H9 (cell line): ENCODE data around the gene PDF. TPM values are rescaled to one million over a fixed set of nuclear protein-coding genes. Genes with fewer than 3 reads are reported as not detected.

Experiments
- DNase-seq: peaks from one replicate; pipeline ENCODE4 v3.0.0-alpha.2; 2017
- H2AFZ ChIP-seq: one replicate; pipeline ENCODE4 v1.6.1; 2013; ENCODE audit warnings: mild to moderate bottlenecking, low read length, control low read depth, moderate library complexity
- H2AK5ac ChIP-seq: 2 replicates; pipeline ENCODE4 v1.6.1; 2013; ENCODE audit warnings: low read length, control low read depth, mixed read lengths; ENCODE audit not compliant: insufficient read length
- H2BK120ac ChIP-seq: one replicate; pipeline ENCODE4 v1.6.1; 2013; ENCODE audit warnings: low read depth, mild to moderate bottlenecking, low read length, control low read depth, inconsistent platforms; ENCODE audit not compliant: poor library complexity, severe bottlenecking
- H2BK12ac ChIP-seq: 2 replicates; pipeline ENCODE4 v1.6.1; 2013; ENCODE audit warnings: low read length, control low read depth, mixed read lengths, low read depth; ENCODE audit not compliant: insufficient read length
- H2BK15ac ChIP-seq: 2 replicates; pipeline ENCODE4 v1.6.1; 2013; ENCODE audit warnings: low read depth, low read length, control low read depth
- H2BK20ac ChIP-seq: one replicate; pipeline ENCODE4 v1.6.1; 2013; ENCODE audit warnings: low read depth, mild to moderate bottlenecking, low read length, control low read depth, inconsistent platforms; ENCODE audit not compliant: poor library complexity, severe bottlenecking
- H2BK5ac ChIP-seq: 2 replicates; pipeline ENCODE4 v1.6.1; 2013; ENCODE audit warnings: low read length, control low read depth, mixed read lengths; ENCODE audit not compliant: insufficient read length
- H3K14ac ChIP-seq: 2 replicates; pipeline ENCODE4 v1.6.1; 2013; ENCODE audit warnings: low read length, control low read depth; ENCODE audit not compliant: insufficient read depth
- H3K18ac ChIP-seq: 2 replicates; pipeline ENCODE4 v1.6.1; 2013; ENCODE audit warnings: low read depth, mild to moderate bottlenecking, mixed read lengths, low read length, control low read depth; ENCODE audit not compliant: insufficient read length
- H3K23ac ChIP-seq: 2 replicates; pipeline ENCODE4 v1.6.1; 2013; ENCODE audit warnings: low read length, control low read depth, mixed read lengths, low read depth; ENCODE audit not compliant: insufficient read length
- H3K23me2 ChIP-seq: 2 replicates; pipeline ENCODE4 v1.6.1; 2013; ENCODE audit warnings: low read depth, mild to moderate bottlenecking, mixed read lengths, low read length, control low read depth; ENCODE audit not compliant: insufficient read length, poor library complexity, severe bottlenecking
- H3K27ac ChIP-seq: 2 replicates; pipeline ENCODE4 v1.5.1; 2013; ENCODE audit warnings: low read length, control low read depth, mixed read lengths, low read depth; ENCODE audit not compliant: insufficient read length
- H3K27me3 ChIP-seq: 2 replicates; pipeline ENCODE4 v1.6.1; 2013; ENCODE audit warnings: low read length, control low read depth, inconsistent platforms; ENCODE audit not compliant: insufficient read depth
- H3K4ac ChIP-seq: 2 replicates; pipeline ENCODE4 v1.6.1; 2013; ENCODE audit warnings: low read depth, mild to moderate bottlenecking, control low read depth, inconsistent platforms, low read length, moderate library complexity
- H3K4me1 ChIP-seq: 2 replicates; pipeline ENCODE4 v1.6.1; 2013; ENCODE audit warnings: low read length, control low read depth, inconsistent platforms; ENCODE audit not compliant: insufficient read depth
- H3K4me2 ChIP-seq: 2 replicates; pipeline ENCODE4 v1.6.1; 2013; ENCODE audit warnings: low read length, control low read depth, mixed read lengths; ENCODE audit not compliant: insufficient read length, insufficient read depth
- H3K56ac ChIP-seq: 2 replicates; pipeline ENCODE4 v1.6.1; 2013; ENCODE audit warnings: low read depth, mild to moderate bottlenecking, mixed read lengths, low read length, control low read depth; ENCODE audit not compliant: insufficient read length
- H3K79me1 ChIP-seq: 2 replicates; pipeline ENCODE4 v1.6.1; 2013; ENCODE audit warnings: low read depth, mild to moderate bottlenecking, moderate library complexity, low read length, control low read depth, inconsistent platforms; ENCODE audit not compliant: insufficient read depth, poor library complexity, severe bottlenecking
- H3K79me2 ChIP-seq: 2 replicates; pipeline ENCODE4 v1.6.1; 2013; ENCODE audit warnings: low read length, control low read depth, inconsistent platforms; ENCODE audit not compliant: insufficient read depth
- H3K9ac ChIP-seq: 2 replicates; pipeline ENCODE4 v1.6.1; 2013; ENCODE audit warnings: low read length, control low read depth, mixed read lengths; ENCODE audit not compliant: insufficient read length; ENCODE audit errors: extremely low read depth
- H3K9me3 ChIP-seq: one replicate; pipeline ENCODE4 v1.6.1; 2013; ENCODE audit warnings: low read depth, low read length, inconsistent platforms; ENCODE audit not compliant: control insufficient read depth
- H3T11ph ChIP-seq: one replicate; pipeline ENCODE4 v1.6.1; 2013; ENCODE audit warnings: mild to moderate bottlenecking, low read length, control low read depth, inconsistent platforms
- H4K20me1 ChIP-seq: one replicate; pipeline ENCODE4 v1.6.1; 2013; ENCODE audit not compliant: control insufficient read depth, insufficient read length, insufficient read depth
- H4K5ac ChIP-seq: 2 replicates; pipeline ENCODE4 v1.6.1; 2013; ENCODE audit warnings: low read depth, mild to moderate bottlenecking, mixed read lengths, low read length, control low read depth; ENCODE audit not compliant: insufficient read length
- H4K8ac ChIP-seq: replicated peaks from 2 replicates; pipeline ENCODE4 v1.6.1; 2013; ENCODE audit warnings: low read length, control low read depth, mixed read lengths, low read depth; ENCODE audit not compliant: insufficient read length
- H4K91ac ChIP-seq: 2 replicates; pipeline ENCODE4 v1.6.1; 2013; ENCODE audit warnings: low read depth, mild to moderate bottlenecking, moderate library complexity, mixed read lengths, low read length, control low read depth; ENCODE audit not compliant: insufficient read length
- H3K27ac Mint-ChIP-seq, 3 experiments: 2 replicates in 2 of 3; 3 replicates in 1 of 3; pipeline ENCODE4 v1.8.0; 2020 to 2021; ENCODE audit warnings: mixed read lengths in 3 of 3, mild to moderate bottlenecking in 1 of 3, moderate library complexity in 1 of 3
- H3K27me3 Mint-ChIP-seq: 2 replicates; pipeline ENCODE4 v1.8.0; 2021; ENCODE audit warnings: low read depth, mild to moderate bottlenecking, moderate library complexity, mixed read lengths
- H3K36me3 Mint-ChIP-seq, 3 experiments: 2 replicates in 2 of 3; 3 replicates in 1 of 3; pipeline ENCODE4 v1.8.0; 2020 to 2021; ENCODE audit warnings: low read depth in 3 of 3, mixed read lengths in 3 of 3; ENCODE audit not compliant: insufficient read depth in 1 of 3
- H3K4me1 Mint-ChIP-seq, 2 experiments: 2 replicates each; pipeline ENCODE4 v1.8.0; 2020; ENCODE audit warnings: mixed read lengths in 2 of 2
- H3K4me3 Mint-ChIP-seq, 2 experiments: 2 replicates in 1 of 2; 3 replicates in 1 of 2; pipeline ENCODE4 v1.8.0; 2020 to 2021; ENCODE audit warnings: mild to moderate bottlenecking in 2 of 2, mixed read lengths in 2 of 2, moderate library complexity in 1 of 2
- H3K9me3 Mint-ChIP-seq, 2 experiments: 2 replicates in 1 of 2; 3 replicates in 1 of 2; pipeline ENCODE4 v1.8.0; 2020; ENCODE audit warnings: mild to moderate bottlenecking in 2 of 2, mixed read lengths in 2 of 2, moderate library complexity in 1 of 2
- CTCF ChIP-seq: fragments of 200-600 bp; sonication (generic); conservative IDR thresholded peaks from 3 replicates; pipeline ENCODE4 v1.8.0; 2021; ENCODE audit warnings: antibody characterized with exemption, mild to moderate bottlenecking
- WGBS: extraction: QIAGEN DNeasy Blood & Tissue Kit; methylation state at CpG from one replicate; pipeline ENCODE4 v1.1.7; 2013; ENCODE audit warnings: missing lambda C conversion rate, low lambda C conversion rate, mixed read lengths; ENCODE audit not compliant: insufficient read length; ENCODE audit errors: extremely low coverage; 5-methylcytosine and 5-hydroxymethylcytosine counted together
- total RNA-seq: library from RNA; stranded (reverse); gene quantifications from 2 replicates; pipeline ENCODE4 v1.2.1, GENCODE V29; 2021

The PDF gene
- total RNA-seq, 1 experiment from 2014 or later, result 36.4 TPM

DNA sequence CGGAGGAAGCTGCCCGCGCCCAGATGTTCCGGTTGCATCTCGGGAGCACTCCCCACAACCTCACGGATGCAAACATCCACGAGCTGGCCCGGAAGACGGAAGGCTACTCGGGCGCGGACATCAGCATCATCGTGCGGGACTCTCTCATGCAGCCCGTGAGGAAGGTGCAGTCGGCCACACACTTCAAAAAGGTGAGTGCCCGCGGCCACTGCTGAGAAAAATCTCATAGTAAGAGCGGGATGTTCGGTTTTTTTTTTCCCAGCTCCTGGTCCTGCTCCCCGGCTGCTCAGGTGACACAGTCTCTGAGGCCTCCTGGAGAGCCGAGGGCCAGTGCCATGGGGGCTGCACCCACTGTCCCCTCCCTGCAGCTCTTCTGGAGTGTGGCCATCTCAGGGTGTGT, 9.3 kb downstream of the PDF start:
- Histone ChIP-seq H3K56ac (no peak overlapping the region), H3K27ac (no peak overlapping the region), H3K79me2 (no peaks in the 10 kb centered on the region), H3K4me1 (no peaks in the 10 kb centered on the region), H3K4ac (no peak overlapping the region), H4K91ac (no peak overlapping the region), H4K8ac (no peak overlapping the region), H3K23me2 (no peaks in the 10 kb centered on the region), H2AFZ (no peak overlapping the region), H3K27me3 (no peaks in the 10 kb centered on the region), H2BK5ac (no peak overlapping the region), H3K23ac (no peak overlapping the region), H3K9me3 (no peaks in the 10 kb centered on the region), H3T11ph (no peak overlapping the region), H2BK20ac (no peak overlapping the region), H2AK5ac (no peak overlapping the region), H3K79me1 (no peaks in the 10 kb centered on the region), H4K5ac (no peak overlapping the region), H4K20me1 (no peaks in the 10 kb centered on the region), H3K9ac (no peak overlapping the region), H2BK15ac (no peak overlapping the region), H2BK12ac (no peak overlapping the region), H3K14ac (no peak overlapping the region), H3K18ac (no peak overlapping the region), H3K4me2 (no peak overlapping the region), H2BK120ac (no peak overlapping the region)
- Mint-ChIP-seq H3K4me3 (no peak overlapping the region; a peak in 1 of 5 replicates), H3K4me1 (0 out of 4 replicates have a peak, but pooled peaks cover 0 to 4% of the 10 kb centered on the region in 2 experiments), H3K27me3 (no peaks in the 10 kb centered on the region), H3K9me3 (no peaks in the 10 kb centered on the region), H3K36me3 (peaks cover 46 to 92% (median 86%) of the 10 kb centered on the region in 3 experiments), H3K27ac (peak overlapping the region in 2 of 3 experiments; percentile 70 to 71; a peak in 2 of 7 replicates)
- DNase-seq, result no peak
- no CpG with 5 or more reads among the region's 22 CpGs for WGBS
- no peak for TF ChIP-seq CTCF
